Prostate gland (tissue), 2 donors: ENCODE data around the gene TSSC4.

ENCODE experiments used
- POLR2A ChIP-seq: fragments of 450-650 bp; IDR thresholded peaks from one replicate; pipeline ENCODE4 v1.6.1; 2016; ENCODE audit warnings: antibody characterized with exemption, mild to moderate bottlenecking
- TF ChIP-seq, protein P1 (sequence below), 4 experiments: fragments of 200-600 bp in 2 of 4; fragments of 450-650 bp in 2 of 4; sonication (generic) in 2 of 4; IDR thresholded peaks; 1 replicate in 3 of 4; 2 replicates in 1 of 4; pipeline ENCODE4 v1.5.1; 2016 to 2019; ENCODE audit warnings: antibody characterized with exemption in 4 of 4, mild to moderate bottlenecking in 2 of 4, moderate library complexity in 2 of 4

DNA sequence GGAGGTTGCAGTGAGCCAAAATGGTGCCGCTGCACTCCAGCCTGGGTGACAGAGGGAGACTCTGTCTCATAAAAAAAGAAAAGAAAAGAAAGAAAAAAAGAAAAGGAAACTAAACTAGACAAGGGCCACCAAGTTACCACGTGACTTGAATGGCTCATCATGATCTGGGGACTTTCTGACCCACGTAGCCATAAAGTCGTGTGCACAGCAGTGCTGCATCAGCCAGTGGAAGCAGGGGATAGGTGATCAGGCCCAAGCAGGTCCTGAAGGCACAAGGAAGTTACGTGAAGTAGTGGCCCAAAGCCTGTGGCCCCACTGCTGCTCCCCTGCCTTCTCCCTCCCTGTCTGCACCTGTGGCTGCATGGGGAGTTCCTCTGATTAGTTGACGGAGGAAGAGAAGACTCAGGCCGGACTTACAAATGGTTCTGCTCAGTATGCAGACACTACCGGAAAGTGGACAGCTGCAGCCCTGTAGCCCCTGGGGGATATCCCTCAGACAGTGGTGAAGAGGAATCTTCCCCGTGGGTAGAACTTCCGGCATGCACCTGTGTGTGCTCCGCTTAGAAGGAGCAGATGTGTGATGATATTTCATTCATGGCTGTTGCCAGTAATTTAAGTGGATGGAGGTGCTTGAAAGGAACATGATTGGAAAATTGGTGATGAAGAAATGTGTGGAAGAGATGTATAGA is 41.7 kb upstream of the TSSC4 start:
- TF ChIP-seq POLR2A = no peak
- TF ChIP-seq, protein P1, sequence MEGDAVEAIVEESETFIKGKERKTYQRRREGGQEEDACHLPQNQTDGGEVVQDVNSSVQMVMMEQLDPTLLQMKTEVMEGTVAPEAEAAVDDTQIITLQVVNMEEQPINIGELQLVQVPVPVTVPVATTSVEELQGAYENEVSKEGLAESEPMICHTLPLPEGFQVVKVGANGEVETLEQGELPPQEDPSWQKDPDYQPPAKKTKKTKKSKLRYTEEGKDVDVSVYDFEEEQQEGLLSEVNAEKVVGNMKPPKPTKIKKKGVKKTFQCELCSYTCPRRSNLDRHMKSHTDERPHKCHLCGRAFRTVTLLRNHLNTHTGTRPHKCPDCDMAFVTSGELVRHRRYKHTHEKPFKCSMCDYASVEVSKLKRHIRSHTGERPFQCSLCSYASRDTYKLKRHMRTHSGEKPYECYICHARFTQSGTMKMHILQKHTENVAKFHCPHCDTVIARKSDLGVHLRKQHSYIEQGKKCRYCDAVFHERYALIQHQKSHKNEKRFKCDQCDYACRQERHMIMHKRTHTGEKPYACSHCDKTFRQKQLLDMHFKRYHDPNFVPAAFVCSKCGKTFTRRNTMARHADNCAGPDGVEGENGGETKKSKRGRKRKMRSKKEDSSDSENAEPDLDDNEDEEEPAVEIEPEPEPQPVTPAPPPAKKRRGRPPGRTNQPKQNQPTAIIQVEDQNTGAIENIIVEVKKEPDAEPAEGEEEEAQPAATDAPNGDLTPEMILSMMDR (IDR thresholded peaks at IDR 0.05) = no peak
